Measurements from ENCODE around the gene ATP1B3.

Gene ATP1B3

DNA sequence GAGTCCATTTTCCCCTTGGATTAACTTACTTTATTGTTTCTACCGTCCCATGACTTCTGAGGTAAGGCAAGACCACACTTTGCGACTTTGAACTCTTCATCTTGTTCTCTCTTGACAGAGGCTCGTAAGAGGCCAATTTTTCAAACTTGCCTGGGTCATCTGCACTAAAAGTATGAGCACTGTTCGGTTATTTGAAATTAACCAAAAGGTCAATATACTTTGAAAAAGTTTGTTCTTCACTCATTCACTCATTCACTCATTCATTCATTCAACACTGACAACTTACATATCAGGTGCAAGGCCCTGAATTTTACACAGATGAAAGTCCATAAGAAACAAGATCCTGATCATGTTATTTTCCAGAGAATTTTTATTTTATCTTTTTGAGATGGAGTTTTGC is 57.9 kb downstream of the ATP1B3 start:
- Histone ChIP-seq H3K79me2 (ENCODE audit: control insufficient read depth, low read length) (no peaks in the 10 kb centered on the region), H3K9me3 (ENCODE audit: control insufficient read depth, insufficient read depth, low read length) (no peaks in the 10 kb centered on the region), H3F3A (ENCODE audit: control insufficient read depth, insufficient read depth) (no peaks in the 10 kb centered on the region), H3K4me1 (ENCODE audit: control insufficient read depth, low read length) (no peaks in the 10 kb centered on the region), H3K36me3 (ENCODE audit: control insufficient read depth, low read length) (no peaks in the 10 kb centered on the region), H3K27me3 (ENCODE audit: control insufficient read depth, low read length) (no peaks in the 10 kb centered on the region), H4K20me1 (ENCODE audit: control insufficient read depth, insufficient read depth, low read depth, low read length) (no peaks in the 10 kb centered on the region), H3K27ac (ENCODE audit: low read depth, low read length) (no peak overlapping the region), H3K9me2 (replicated peaks; ENCODE audit: control insufficient read depth, low read length) (no peaks in the 10 kb centered on the region), H3K4me3 (ENCODE audit: low read length) (no peak overlapping the region), H3K4me2 (ENCODE audit: low read length) (no peak overlapping the region)
- TF ChIP-seq EZH2phosphoT487 (IDR thresholded peaks at IDR 0.05; ENCODE audit: borderline replicate concordance, low read length): no peak
- no peak for TF ChIP-seq CTCF (IDR thresholded peaks at IDR 0.05; ENCODE audit: low read depth, low read length, poor library complexity, severe bottlenecking)

DNA sequence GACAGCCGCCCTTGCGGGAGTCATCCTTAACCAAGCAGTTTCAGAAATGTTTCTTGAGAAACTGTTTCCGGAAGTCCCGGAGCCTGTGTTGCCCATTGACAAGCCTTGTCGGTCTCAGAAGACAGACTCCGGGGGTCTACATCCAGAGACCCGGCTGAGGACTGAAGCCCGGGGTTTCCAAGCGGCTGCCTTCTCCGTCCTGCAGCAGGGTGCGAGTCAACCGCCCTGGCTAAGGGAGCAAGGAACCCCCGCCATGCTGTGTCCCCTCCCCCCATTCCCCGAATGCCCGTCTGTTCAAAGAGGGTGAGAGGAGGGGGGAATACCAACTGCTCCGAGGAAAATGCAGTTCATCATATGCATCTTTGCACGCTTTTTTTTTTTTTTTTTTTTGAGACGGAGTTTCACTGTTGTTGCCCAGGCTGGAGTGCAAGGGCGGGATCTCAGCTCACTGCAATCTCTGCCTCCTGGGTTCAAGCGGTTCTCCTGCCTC is 61.6 kb downstream of the ATP1B3 start:
- Histone ChIP-seq H3K9me3 (ENCODE audit: control insufficient read depth, insufficient read depth, low read length) (no peaks in the 10 kb centered on the region), H3K27me3 (ENCODE audit: control insufficient read depth, low read length) (no peaks in the 10 kb centered on the region), H3K9me2 (replicated peaks; ENCODE audit: control insufficient read depth, low read length) (no peaks in the 10 kb centered on the region), H3F3A (ENCODE audit: control insufficient read depth, insufficient read depth) (no peaks in the 10 kb centered on the region), H3K4me1 (ENCODE audit: control insufficient read depth, low read length) (no peaks in the 10 kb centered on the region), H3K79me2 (ENCODE audit: control insufficient read depth, low read length) (no peaks in the 10 kb centered on the region), H3K4me3 (ENCODE audit: low read length) (no peak overlapping the region), H3K27ac (ENCODE audit: low read depth, low read length) (no peak overlapping the region), H3K36me3 (ENCODE audit: control insufficient read depth, low read length) (no peaks in the 10 kb centered on the region), H3K4me2 (ENCODE audit: low read length) (no peak overlapping the region), H4K20me1 (ENCODE audit: control insufficient read depth, insufficient read depth, low read depth, low read length) (no peaks in the 10 kb centered on the region)
- no peak for TF ChIP-seq CTCF (IDR thresholded peaks at IDR 0.05; ENCODE audit: low read depth, low read length, poor library complexity, severe bottlenecking)
- TF ChIP-seq EZH2phosphoT487 (IDR thresholded peaks at IDR 0.05; ENCODE audit: borderline replicate concordance, low read length): no peak

- no peak for TF ChIP-seq CTCF (IDR thresholded peaks at IDR 0.05; ENCODE audit: low read depth, low read length, poor library complexity, severe bottlenecking)
- Histone ChIP-seq H3F3A (ENCODE audit: control insufficient read depth, insufficient read depth) (no peaks in the 10 kb centered on the region), H3K79me2 (ENCODE audit: control insufficient read depth, low read length) (no peaks in the 10 kb centered on the region), H3K4me2 (ENCODE audit: low read length) (no peak overlapping the region), H3K27me3 (ENCODE audit: control insufficient read depth, low read length) (no peaks in the 10 kb centered on the region), H3K36me3 (ENCODE audit: control insufficient read depth, low read length) (no peaks in the 10 kb centered on the region), H3K9me2 (replicated peaks; ENCODE audit: control insufficient read depth, low read length) (no peaks in the 10 kb centered on the region), H3K4me3 (ENCODE audit: low read length) (no peak overlapping the region), H3K4me1 (ENCODE audit: control insufficient read depth, low read length) (no peaks in the 10 kb centered on the region), H4K20me1 (ENCODE audit: control insufficient read depth, insufficient read depth, low read depth, low read length) (no peaks in the 10 kb centered on the region), H3K27ac (ENCODE audit: low read depth, low read length) (no peak overlapping the region), H3K9me3 (ENCODE audit: control insufficient read depth, insufficient read depth, low read length) (no peaks in the 10 kb centered on the region)
Measured at GRCh38 chr3:141939759-141940158, 63.3 kb downstream of the ATP1B3 start.
